HG03571 (cell line): ENCODE results near the gene CETN3.
"Not testable (repeated sequence)": the region's sequence is repeated elsewhere in the genome, so short reads cannot be mapped to it uniquely, and the experiment has no call there.

Source experiments
- ATAC-seq: cut with Tn5 transposase; IDR thresholded peaks from one replicate; pipeline ENCODE4 v1.9.1; 2021; ENCODE audit not compliant: unreplicated experiment

The CETN3 gene

GRCh38 chr5:90383903-90384302 lies 25.7 kb downstream of the CETN3 start:
- no peak for ATAC-seq

- ATAC-seq: no peak
Observed at GRCh38 chr5:90381213-90381929, 28.2 kb downstream of the CETN3 start.

- ATAC-seq: no peak
Observed at GRCh38 chr5:90379652-90380051, 29.9 kb downstream of the CETN3 start.

- no peak for ATAC-seq
Observed at GRCh38 chr5:90378752-90379151, 30.8 kb downstream of the CETN3 start.

GRCh38 chr5:90371269-90371668 lies 38.3 kb downstream of the CETN3 start:
- not testable (repeated sequence) for ATAC-seq

- ATAC-seq: peak; percentile 86
Observed at GRCh38 chr5:90368454-90369246, 40.9 kb downstream of the CETN3 start.

GRCh38 chr5:90367879-90368278 lies 41.7 kb downstream of the CETN3 start:
- no peak for ATAC-seq

GRCh38 chr5:90366948-90367347 lies 42.6 kb downstream of the CETN3 start:
- ATAC-seq: no peak

- ATAC-seq: no peak
Observed at GRCh38 chr5:90365328-90365727, 44.2 kb downstream of the CETN3 start.

GRCh38 chr5:90359073-90359920 lies 50.3 kb downstream of the CETN3 start:
- no peak for ATAC-seq

- ATAC-seq: no peak
Observed at GRCh38 chr5:90356622-90357021, 52.9 kb downstream of the CETN3 start.

GRCh38 chr5:90356176-90356575 lies 53.4 kb downstream of the CETN3 start:
- ATAC-seq: no peak

GRCh38 chr5:90355635-90356034 lies 53.9 kb downstream of the CETN3 start:
- ATAC-seq: no peak

GRCh38 chr5:90353254-90353653 lies 56.3 kb downstream of the CETN3 start:
- ATAC-seq: peak; percentile 84

- ATAC-seq: no peak
Observed at GRCh38 chr5:90351101-90351500, 58.5 kb downstream of the CETN3 start.

GRCh38 chr5:90347462-90347861 lies 62.1 kb downstream of the CETN3 start:
- ATAC-seq: peak; percentile 87

GRCh38 chr5:90345684-90346083 lies 63.9 kb downstream of the CETN3 start:
- no peak for ATAC-seq

- no peak for ATAC-seq
Observed at GRCh38 chr5:90344689-90345088, 64.9 kb downstream of the CETN3 start.

- ATAC-seq: not testable (repeated sequence)
Observed at GRCh38 chr5:90343731-90344130, 65.8 kb downstream of the CETN3 start.

- no peak for ATAC-seq
Observed at GRCh38 chr5:90342576-90342975, 67.0 kb downstream of the CETN3 start.
